Measurements from ENCODE around the gene PHETA2.
A peak's percentile ranks its signal among the peaks of the same experiment; 100 is the strongest.
"Not testable (repeated sequence)": the region's sequence is repeated elsewhere in the genome, so short reads cannot be mapped to it uniquely, and the experiment has no call there.

Gene PHETA2

GRCh38 chr22:42070517-42071422 is 3.3 kb upstream of the PHETA2 start, which contains the start of gene NAGA:
TSS of gene NAGA (minus strand) at chr22:42070812. CDS start at chr22:42070297, 515 bp downstream.
- DNase-seq, result peak; percentile 99

- DNase-seq, result not testable (repeated sequence)
Observed at GRCh38 chr22:42071508-42071907, 2.5 kb upstream of the PHETA2 start.

GRCh38 chr22:42072606-42073330 is 1.3 kb upstream of the PHETA2 start:
- peak; percentile 55 for DNase-seq

- no peak for DNase-seq
Observed at GRCh38 chr22:42073621-42074041, 417 bp upstream of the PHETA2 start.

GRCh38 chr22:42074846-42075676 is 1.0 kb downstream of the PHETA2 start:
- no peak for DNase-seq

- DNase-seq, result no peak
Observed at GRCh38 chr22:42076764-42077485, 2.9 kb downstream of the PHETA2 start.

GRCh38 chr22:42077486-42078125 is 3.6 kb downstream of the PHETA2 start:
- no peak for DNase-seq

GRCh38 chr22:42078469-42079318 is 4.6 kb downstream of the PHETA2 start:
- DNase-seq, result no peak

- DNase-seq, result peak; percentile 98
Observed at GRCh38 chr22:42079319-42080251, 5.5 kb downstream of the PHETA2 start, which contains the start of gene SMDT1. TSS of gene SMDT1 (plus strand) at chr22:42079700. CDS start at chr22:42079769, 69 bp downstream.

- DNase-seq, result peak; percentile 35
Observed at GRCh38 chr22:42080287-42080686, 6.2 kb downstream of the PHETA2 start.

GRCh38 chr22:42083119-42083518 is 9.1 kb downstream of the PHETA2 start:
- no peak for DNase-seq

- no peak for DNase-seq
Observed at GRCh38 chr22:42084874-42085273, 10.8 kb downstream of the PHETA2 start.

GRCh38 chr22:42086051-42086450 is 12.0 kb downstream of the PHETA2 start:
- DNase-seq, result no peak

- peak; percentile 99 for DNase-seq
Observed at GRCh38 chr22:42090596-42091454, 16.8 kb downstream of the PHETA2 start, which contains the start of gene NDUFA6. TSS of gene NDUFA6 (minus strand) at chr22:42090772. CDS start at chr22:42090744, 28 bp downstream.

GRCh38 chr22:42091455-42091782 is 17.4 kb downstream of the PHETA2 start:
- DNase-seq, result no peak

- DNase-seq, result no peak
Observed at GRCh38 chr22:42101199-42101598, 27.2 kb downstream of the PHETA2 start.

- not testable (repeated sequence) for DNase-seq
Observed at GRCh38 chr22:42104332-42104860, 30.3 kb downstream of the PHETA2 start.

- no peak for DNase-seq
Observed at GRCh38 chr22:42108848-42109247, 34.8 kb downstream of the PHETA2 start.
